Activated gamma-delta T cell treated with Interleukin-2 at 50 U/mL for 16 hours (primary cell): ENCODE data around the gene DDB1.

ENCODE experiments used
- DNase-seq: peaks from one replicate; pipeline ENCODE4 v3.0.0-alpha.2; 2020

Gene DDB1

DNA sequence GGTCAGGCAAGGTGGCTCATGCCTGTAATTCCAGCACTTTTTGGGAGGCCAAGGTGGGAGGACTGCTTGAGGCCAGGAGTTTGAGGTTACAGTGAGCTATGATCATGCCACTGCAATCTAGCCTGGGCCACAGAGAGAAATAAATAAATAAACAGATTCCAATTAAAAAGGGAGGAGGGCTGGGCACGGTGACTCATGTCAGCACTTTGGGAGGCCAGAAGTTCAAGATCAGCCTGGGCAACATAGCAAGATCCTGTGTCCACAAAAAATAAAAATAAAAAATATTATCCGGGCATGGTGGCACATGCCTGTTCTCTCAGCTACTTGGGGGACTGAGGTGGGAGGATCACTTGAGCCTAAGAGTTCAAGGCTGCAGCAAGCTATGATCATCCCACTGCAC is 21.3 kb upstream of the DDB1 start:
- no peak for DNase-seq

DNA sequence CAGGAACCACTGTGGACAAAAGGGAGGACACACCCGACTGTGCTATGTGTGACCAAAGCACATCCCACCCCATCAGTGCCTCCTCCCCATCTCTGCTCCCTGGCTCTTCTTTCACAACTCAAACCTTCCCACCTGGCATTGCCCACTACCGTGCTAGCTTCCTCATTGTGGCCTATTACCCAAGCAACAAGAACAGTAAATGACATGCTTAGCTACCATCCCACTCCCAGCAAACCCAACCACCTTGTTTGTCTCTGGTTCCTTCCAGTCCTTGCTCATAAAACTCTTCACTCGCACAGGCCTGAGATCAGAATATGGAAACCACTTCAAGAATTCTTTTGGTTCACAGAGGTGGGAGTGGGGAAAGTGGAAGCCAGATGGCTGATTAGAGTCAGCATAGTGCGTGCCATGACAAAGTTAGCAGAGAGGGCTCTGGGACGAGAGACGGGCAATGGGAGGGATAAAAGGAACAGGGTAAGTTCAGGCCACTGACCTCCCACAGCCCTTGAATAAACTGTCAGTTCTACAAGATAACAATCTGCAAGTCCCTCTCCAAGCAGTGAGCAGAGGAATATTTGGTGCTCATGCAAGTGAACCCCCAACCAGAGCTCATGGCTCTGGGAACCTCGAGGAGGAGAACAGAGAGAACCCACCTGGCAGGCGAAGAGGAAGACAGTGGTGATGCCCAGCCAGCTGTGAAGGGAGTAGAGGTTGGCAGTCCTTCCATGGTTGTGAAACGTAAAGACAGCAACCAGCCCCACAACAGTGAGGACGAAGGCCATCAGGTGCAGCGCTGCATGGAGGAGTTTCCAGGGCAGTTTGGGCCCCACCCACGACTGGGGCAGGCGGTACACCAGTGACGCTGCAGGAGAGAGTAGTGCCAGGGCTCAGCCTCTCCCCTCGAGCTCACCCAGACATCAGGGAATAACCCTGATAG is 20.5 kb upstream of the DDB1 start:
- DNase-seq = no peak

DNA sequence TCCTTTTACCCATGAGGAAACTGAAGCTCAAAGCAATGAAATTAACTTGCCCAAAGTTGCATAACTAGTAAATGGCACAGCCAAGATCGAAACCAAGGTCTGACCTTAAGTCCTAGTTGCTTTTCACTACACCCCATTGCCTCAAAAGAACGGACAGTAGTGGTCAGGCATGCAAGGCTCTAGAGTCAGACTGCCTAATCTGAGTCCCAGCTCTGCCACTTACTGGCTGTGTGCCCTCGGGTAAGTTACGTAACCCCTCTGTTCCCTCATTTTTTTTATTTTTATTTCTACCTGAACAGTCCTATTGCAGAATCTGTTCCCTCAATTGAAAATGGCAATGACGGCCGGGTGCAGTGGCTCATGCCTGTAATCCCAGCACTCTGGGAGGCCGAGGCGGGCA is 19.1 kb upstream of the DDB1 start:
- no peak for DNase-seq

DNA sequence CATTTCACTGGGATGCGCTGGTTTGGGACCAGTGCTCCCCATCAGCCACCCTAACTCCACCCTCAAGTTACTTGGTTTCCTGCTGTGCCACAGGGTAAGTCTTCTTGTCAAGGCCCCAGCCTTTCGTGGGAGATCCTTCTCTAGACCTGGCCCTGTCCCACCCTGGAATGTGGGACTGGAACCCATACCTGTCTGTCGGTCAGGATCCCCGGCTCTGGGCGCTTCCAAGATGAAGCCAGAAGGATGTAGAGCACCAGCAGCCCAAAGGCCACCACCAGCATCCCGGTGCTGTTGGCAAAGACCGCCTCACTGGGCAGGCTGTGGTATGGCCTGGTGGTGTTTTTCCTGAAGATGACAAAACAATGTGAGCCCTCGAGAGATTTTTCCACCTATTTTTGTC is 17.9 kb upstream of the DDB1 start:
- DNase-seq = no peak

DNA sequence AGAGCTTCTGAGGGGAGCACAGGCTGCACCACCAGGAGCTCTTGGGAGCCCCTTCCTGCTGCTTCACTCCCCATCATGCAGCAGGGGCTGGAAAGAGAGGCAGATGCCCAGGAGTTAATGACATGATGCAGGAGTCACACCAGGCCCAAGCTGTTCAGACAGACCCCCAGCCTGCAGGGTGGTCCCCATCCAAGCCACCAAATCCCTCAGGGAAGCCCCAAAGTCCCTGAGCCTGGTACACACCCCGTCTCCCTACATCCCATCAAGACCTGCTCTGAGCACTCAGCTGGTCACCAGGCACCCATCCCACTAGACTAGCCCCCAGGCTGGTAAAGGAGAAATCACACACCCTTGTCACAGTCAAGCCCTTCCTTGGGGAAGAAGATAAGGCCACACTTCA is 17.4 kb upstream of the DDB1 start:
- DNase-seq = no peak

DNA sequence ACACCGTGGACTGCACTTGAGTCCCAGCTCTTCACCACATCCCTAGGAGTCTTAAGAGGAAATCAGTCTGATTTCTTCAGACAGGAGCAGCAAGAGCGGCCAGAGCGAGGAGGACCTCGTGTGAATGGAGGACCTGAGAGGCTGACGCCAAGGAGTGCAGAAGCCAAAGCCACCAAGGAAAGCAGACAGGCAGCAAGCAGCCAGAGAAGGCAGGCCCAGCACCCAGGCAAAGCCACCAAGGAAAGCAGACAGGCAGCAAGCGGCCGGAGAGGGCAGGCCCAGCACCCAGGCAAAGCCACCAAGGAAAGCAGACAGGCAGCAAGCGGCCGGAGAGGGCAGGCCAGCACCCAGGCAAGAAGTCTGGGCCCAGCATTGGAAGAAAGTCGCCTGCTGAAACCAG is 17.0 kb upstream of the DDB1 start:
- DNase-seq = no peak

DNA sequence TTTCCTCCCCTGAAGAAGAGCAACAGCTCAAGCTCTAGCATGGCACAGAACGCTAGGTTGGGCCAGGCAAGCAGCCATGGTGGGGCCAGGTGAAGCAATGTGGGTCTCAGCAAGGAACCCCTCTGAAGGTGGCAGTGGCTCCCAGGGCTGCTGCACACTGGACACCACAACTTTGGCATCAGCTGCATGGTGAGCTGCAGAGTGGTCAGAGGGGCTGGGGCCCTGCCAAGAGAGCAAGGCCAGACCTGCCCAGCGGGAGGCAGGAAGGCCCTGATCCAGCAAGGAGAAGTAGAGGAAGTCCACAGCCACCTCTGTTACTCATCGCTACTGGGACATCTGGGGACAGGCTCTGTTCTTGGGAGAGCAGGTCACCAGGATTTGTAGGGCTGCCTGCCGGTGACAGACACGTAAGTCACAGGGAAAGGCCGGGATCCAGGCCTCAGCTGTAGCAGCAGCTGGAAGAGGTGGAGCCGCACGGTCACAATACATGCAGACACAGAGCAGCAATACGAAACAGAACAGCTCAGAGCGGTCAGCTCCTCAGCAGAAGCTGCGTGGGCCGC is 16.4 kb upstream of the DDB1 start:
- DNase-seq = no peak

DNA sequence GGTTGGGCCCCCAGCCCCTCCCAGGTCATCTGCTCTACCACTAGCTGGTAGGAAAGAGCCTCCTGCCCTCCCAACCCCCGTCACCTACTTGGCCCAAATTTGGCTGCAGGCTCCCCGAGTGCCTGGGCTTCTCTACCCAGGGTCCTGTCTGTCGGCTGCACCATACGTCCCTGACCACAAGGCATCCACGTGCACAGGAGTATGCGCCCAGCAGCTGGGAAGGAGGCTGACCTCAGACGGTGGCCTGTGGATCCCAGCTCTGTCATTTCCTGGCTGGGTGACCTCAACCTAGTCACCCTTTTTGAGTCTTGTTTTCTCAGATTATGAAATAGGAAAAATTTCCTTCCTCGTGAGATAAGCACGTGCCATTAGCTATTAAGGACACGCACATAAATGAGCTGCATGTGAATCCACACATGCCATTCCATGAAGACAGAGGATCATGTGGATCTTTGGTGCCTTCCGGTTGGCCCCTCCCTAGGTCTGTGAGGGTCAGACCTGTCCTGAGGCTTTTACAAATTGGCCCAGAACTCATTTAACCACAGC is 15.1 kb upstream of the DDB1 start:
- no peak for DNase-seq

DNA sequence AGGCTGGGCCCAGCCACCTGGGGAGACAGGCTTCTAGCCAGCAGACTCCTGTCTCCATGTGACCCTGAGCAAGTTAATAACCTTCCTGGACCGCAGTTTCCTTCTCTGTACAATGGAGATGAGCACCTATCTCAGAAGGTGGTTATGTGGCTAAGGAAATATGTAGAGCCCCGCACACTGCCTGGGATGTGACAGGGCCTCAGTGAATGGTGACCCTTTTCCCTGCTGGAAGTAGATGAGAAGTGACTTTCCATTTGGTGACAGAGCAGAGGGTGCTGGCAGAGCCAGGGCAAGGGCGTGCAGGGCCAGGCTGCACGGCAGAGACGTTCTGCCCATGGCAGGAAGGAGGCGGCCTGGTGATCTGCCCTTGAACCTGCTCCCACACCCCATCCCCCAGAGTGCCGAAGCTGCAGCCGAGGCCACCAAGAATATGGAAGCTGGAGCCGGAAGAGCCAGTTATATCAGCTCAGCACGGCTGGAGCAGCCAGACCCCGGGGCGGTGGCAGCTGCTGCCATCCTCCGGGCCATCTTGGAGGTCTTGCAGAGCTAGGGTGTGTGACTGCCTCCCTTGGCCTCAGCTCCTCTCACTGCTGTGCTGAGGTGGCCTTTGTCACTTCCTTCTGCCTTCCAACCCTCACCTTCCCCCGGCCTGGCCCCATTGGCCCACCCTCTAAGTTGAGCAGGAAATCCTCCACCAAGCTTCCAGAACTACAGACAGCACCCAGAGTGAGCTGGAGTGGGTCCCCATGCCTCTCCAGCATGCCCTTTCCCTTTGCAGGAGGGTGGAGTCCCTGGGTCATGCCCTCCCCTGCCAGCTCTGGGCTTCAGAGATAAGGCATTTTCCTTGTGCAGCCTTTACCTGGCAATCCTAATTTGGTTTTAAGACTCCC is 13.3 kb upstream of the DDB1 start:
- no peak for DNase-seq

DNA sequence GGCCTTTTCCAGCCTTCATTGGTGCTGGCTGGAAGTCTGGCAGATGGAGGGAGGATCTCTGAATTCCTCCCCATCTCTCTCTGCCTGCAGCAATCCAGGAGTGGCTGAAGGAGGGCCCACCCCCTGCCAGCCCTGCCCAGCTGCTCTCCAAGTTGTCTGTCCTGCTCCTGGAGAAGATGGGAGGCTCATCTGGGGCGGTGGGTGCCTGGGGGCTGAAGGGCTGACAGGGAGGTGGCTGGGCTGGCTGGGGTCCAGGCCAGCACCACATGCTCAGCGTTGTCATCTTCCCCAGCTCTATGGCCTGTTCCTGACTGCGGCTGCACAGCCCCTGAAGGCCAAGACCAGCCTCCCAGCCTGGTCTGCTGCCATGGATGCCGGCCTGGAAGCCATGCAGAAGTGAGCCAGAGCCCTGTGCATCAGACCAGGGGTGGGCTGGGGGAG is 12.3 kb upstream of the DDB1 start:
- DNase-seq = no peak

DNA sequence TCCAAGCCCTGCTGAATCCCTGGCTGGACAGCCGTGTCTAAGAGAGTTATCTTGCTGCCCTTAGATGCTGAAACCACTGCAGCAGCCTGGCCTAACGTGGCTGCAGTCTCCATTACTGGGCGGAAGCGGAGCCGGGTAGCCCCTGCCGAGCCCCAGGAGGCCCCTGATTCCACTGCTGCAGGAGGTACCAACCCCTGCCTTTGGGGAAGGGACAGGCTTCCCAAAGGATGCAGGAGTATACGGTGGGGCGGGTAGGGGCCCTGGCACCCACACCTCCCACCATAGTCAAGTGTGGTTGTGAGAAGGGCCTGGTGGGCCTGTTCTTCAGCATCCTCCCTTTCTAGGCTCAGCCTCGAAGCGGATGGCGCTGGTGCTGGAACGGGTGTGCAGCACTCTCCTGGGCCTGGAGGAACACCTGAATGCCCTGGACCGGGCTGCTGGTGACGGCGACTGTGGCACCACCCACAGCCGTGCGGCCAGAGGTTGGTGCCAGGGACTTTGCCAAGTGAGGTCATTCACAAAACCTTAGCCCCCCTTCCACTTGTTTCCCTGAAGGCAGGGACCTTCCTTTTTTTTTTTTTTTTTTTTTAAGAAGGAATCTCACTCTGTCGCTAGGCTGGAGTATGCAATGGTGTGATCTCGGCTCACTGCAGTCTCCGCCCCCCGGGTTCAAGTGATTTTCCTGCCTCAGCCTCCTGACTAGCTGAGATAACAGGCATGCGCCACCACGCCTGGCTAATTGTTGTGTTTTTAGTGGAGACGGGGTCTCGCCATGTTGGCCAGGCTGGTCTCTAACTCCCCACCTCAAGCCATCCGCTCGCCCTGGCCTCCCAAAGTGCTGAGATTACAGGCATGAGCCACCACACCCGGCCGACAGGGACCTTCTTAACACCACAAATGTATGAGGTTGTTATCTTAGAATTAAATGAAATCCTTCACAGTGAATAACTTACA is 11.2 kb upstream of the DDB1 start:
- no peak for DNase-seq

DNA sequence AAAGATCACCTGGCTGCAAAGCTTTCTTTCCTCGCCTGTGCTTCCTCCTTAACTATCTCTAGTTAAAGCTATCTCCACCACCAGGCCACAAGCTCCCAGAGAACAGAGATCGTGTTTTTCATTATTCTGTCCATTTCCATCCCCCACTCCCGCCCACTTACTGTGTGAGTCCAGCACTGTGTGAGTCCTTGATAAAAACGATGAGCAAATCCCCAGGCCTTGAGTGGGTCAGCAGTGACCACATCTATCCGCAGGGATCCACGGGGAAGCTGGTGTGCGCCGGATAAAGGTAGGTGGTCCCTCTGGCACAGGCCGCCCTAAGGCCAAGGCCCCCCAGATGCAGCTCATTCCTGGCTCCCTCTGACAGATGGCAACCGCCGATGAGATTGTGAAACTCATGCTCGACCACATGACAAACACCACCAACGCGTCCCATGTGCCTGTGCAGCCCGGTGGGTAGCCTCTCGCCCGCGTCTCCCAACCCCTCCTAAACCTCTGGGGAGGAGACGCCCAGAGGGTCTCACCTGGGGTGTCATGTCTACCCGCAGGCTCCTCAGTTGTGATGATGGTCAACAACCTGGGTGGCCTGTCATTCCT is 9.4 kb upstream of the DDB1 start:
- DNase-seq = no peak

DNA sequence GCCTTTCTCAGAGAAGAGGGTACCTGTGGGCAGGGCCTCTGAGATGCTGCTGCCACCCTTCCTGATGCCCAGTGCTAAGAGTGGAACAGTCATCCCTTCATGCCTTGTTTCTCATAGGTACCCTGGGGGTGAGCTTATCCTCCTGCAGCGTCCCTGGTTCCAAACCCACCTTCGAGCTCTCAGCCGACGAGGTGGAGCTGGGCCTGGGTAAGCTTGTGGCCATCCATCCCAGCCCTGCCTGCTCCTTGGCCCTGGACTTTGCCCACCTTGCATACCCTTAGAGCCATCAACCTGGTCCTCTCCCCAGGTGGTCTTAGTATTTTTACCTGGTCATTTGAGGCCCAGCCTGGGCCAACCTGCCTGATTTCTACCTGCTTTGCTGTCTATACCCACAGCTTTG is 8.8 kb upstream of the DDB1 start:
- no peak for DNase-seq

DNA sequence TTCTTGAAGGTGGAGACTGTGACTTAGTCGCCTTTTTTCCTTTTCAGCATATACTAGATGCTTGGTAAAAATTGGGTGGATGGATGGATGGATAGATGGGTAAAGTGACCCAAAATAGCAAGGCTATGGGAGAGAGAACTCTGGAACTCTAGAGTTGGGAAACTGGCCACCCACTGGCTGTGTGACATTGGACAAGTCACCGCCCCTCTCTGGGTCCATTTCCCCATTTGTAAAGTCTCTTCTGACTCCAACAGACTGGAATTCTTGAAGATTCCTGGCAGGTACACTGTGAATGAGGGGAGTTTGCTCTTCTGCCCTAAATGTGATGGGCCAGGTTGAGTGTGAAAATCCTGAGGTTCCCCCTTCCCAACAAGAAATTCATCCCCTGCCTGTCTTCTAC is 8.1 kb upstream of the DDB1 start:
- no peak for DNase-seq

DNA sequence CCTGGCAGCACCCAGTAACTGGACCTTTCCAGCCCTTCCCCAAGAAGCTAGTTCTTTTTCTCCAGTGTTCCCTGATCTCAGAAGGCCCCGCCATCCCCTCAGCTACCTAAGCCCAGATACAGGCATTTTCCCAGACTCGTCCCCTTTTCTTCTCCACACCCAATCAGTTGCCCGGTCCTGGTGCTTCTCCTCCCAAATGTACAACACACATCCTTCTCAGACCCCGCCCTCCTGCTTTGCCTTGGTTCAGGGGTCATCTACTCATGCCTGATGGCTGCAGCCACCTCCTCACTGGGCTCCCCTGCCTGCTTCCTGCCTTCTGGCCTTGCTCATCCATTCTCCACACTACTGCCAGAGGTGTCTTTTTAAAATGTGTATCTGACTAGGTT is 6.6 kb upstream of the DDB1 start:
- DNase-seq = no peak

DNA sequence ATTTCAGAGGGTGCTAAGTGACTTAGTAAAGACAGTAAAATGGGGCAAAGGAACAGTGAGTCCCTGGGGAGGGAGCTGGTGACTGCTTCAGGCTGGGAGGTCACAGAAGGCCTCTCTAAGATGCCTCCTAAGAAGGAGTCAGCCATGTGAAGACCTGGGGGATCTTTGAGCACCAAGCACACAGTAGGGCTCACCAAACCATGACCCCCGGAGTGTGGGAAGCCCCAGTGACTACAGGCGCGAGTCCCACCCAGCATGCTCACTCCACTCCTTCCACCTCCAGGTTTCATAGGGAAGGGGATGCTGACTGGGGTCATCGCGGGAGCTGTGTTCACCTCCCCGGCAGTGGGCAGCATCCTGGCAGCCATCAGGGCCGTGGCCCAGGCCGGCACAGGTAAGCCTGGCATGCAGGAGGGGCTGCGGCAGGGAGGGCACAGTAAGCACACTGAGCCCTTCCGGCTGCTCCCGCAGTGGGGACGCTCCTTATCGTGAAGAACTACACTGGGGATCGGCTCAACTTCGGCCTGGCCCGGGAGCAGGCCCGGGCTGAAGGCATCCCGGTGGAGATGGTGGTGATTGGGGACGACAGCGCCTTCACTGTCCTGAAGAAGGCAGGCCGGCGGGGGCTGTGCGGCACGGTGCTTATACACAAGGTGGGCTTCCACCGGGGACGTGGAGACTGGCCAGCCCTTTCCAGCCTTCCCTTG is 6.0 kb upstream of the DDB1 start:
- no peak for DNase-seq

DNA sequence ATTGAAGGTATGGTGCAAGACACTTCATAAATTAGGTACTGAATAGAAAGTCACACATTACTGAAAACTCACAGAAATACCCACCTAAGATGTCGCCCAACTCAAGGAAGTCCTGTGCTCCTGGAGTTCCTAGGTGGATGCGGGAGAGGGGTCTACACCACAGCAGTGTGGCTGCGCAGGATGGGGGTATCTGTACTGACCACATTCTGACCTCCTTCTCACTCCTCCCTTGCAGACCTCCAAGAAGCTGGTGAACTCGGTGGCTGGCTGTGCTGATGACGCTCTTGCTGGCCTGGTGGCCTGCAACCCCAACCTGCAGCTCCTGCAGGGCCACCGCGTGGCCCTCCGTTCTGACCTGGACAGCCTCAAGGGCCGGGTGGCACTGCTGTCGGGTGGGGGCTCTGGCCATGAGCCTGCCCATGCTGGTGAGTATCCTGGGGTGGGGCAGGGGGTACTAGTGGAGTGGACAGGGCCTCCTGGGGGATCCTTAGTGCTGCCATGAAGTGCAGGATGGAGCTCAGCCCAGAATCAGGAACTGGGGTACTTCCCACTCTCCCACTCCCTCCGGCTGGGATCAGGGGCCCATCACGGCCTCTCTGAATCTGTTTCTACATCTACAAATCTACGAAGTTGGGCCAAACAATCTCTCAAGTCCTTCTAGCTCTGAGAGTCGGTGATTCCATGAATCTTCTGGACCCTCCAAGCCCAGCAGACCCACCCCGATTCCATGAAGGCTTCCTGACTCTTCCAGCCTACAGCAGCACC is 5.0 kb upstream of the DDB1 start:
- no peak for DNase-seq

DNA sequence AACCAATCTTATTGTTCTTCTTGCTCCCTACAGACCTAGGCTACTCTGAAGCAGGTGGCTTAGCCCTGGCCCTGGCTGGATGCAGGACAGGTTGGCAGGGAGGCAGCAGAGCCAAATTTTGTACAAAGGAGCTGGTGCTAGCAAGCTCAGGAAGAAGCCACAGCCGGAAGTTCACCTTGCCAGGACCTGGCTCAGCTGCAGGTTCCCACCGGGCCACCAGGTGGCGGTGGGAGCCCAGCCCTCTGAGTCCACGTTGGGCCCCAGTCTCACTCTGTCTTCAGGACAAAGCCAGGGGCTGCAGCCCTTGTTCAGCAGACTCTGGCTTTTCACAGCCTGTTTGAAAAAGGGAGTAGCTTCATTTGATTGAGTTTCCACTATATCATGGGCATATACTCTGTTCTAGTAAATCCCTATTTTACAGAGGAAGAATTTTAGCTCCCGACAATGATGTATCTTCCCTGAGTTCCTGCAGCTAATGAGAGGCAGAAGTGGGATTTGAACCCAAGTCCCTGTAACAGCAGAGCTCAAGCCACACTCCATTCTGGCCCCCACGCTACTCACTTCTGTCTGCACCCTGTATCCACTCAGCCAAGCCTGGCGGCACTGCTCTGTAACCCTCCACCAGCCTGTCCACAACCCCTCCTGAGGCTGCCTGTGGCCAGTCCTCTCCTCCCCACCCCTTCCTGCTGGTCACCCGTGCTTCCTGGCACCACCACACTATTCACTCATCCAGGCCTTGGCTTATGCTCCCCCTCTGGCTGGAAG is 3.4 kb upstream of the DDB1 start:
- peak; percentile 80 for DNase-seq

DNA sequence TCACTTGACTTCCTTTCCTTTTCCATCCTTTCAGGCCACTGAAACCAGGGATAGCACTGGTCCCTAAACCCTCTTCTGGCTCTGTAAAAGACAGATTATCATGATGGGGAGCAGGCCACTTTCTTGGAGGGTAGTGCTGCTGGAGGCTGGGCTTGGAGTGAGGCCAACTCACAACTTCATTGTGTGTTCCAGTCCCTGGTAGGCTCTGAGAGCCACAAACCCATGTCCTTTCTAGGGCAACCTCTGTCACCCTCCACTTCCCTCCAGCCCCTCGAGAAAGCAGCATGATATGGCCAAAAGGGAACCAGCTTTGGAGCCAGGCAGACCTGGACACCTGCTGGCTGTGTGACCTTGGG is 2.4 kb upstream of the DDB1 start:
- no peak for DNase-seq
